Heart left ventricle (tissue), 16 donors: Measurements from ENCODE around the gene APP. TPM values are rescaled to one million over a fixed set of nuclear protein-coding genes. Genes with fewer than 3 reads are reported as not detected.

Experiments
- ATAC-seq, 4 donors: fragments of 200-7000 bp; cut with Tn5 transposase; one replicate each; pipeline ENCODE4 v1.9.1; 2020 to 2022; ENCODE audit warnings: moderate library complexity in 4 of 4, mild to moderate bottlenecking in 3 of 4, moderate number of reproducible peaks in 1 of 4
- DNase-seq, 5 donors: peaks; one replicate each; pipeline ENCODE4 v3.0.0-alpha.2; 2020
- H3K27ac ChIP-seq, 12 donors: fragments of 200-600 bp; sonication (generic) in 4 of 12; one replicate each; pipeline versions ENCODE4 v1.5.0 to v1.8.0; 2016 to 2022; ENCODE audit warnings: mild to moderate bottlenecking in 2 of 12
- H3K27me3 ChIP-seq, 9 donors: fragments of 200-600 bp; sonication (generic) in 2 of 9; one replicate each; pipeline versions ENCODE4 v1.5.1 to v1.8.0; 2016 to 2022; ENCODE audit warnings: mild to moderate bottlenecking in 3 of 9
- H3K36me3 ChIP-seq, 9 donors: fragments of 200-600 bp; sonication (generic) in 2 of 9; one replicate each; pipeline versions ENCODE4 v1.5.0 to v1.8.0; 2018 to 2022; ENCODE audit warnings: mild to moderate bottlenecking in 2 of 9
- H3K4me1 ChIP-seq, 12 donors: fragments of 200-600 bp; sonication (generic) in 4 of 12; one replicate each; pipeline versions ENCODE4 v1.5.0 to v1.8.0; 2016 to 2022; ENCODE audit warnings: mild to moderate bottlenecking in 3 of 12
- H3K4me3 ChIP-seq, 12 donors: fragments of 200-600 bp; sonication (generic) in 4 of 12; one replicate each; pipeline versions ENCODE4 v1.5.0 to v1.8.0; 2017 to 2022; ENCODE audit warnings: mild to moderate bottlenecking in 9 of 12, moderate library complexity in 4 of 12
- H3K9me3 ChIP-seq, 12 donors: fragments of 200-600 bp; sonication (generic) in 4 of 12; one replicate each; pipeline versions ENCODE4 v1.5.0 to v1.8.0; 2016 to 2022; ENCODE audit warnings: mild to moderate bottlenecking in 1 of 12
- CTCF ChIP-seq, 12 donors: fragments of 200-600 bp; sonication (generic) in 4 of 12; IDR thresholded peaks; one replicate each; pipeline versions ENCODE4 v1.5.0 to v1.8.0; 2018 to 2022; ENCODE audit warnings: antibody characterized with exemption in 12 of 12, mild to moderate bottlenecking in 5 of 12
- POLR2A ChIP-seq, 2 donors: fragments of 450-650 bp; IDR thresholded peaks; one replicate each; pipeline ENCODE4 v1.6.1; 2017; ENCODE audit warnings: antibody characterized with exemption in 2 of 2, mild to moderate bottlenecking in 2 of 2, moderate library complexity in 2 of 2
- WGBS, 4 donors: extraction: QIAGEN DNeasy Blood & Tissue Kit in 2 of 4; methylation state at CpG; one replicate each; pipeline versions ENCODE4 v1.1.5 to v1.1.7; 2013 to 2018; 5-methylcytosine and 5-hydroxymethylcytosine counted together
- intact Hi-C, 10 donors: fragments of 100-400 bp; cut with DNase I; formaldehyde crosslinking; loops; one replicate each; pipeline versions ENCODE4 v1.11.1 to v1.14.2; 2022
- polyA plus RNA-seq, 2 donors: library from polyadenylated mRNA; stranded (reverse); fragments of 200-250 nt; gene quantifications; one replicate each; pipeline ENCODE4 v1.2.3, GENCODE V29; 2013
- total RNA-seq, 9 donors: library from RNA; depleted of rRNA in 2 of 9; stranded (reverse); fragments of >200 nt in 2 of 9; fragmentation: NEBNext Ultra II Directional in 3 of 9; extraction: Animal tissue kit (Norgen Biotek cat#: 25700) in 3 of 9; gene quantifications; one replicate each; pipeline versions ENCODE4 v1.1.0 to v1.2.4, GENCODE V29; 2016 to 2023
- donor health status: ischemic (EF 13 %, LVEDD 7.1; RV severe dilation, severe dysfunction).
- donor health status: healthy with polysubstance abuse.
- donor health status: DM: no; HTN: yes; CAD: no.
- donor health status: DM: no; HTN: no; CAD: no.
- donor health status: ischemic (EF 25% LVEDD 6.9; RV normal size, moderate dysfunction).
- donor health status: ischemic (EF 25% LVEDD 5.7; RV mildly dilated, moderate dysfunction).
- donor health status: healthy.
- donor health status: DM: yes; HTN: yes; CAD: no.
- donor health status: ischemic (EF 35%, LVEDD 5.7; RV mildly dilated, moderate dysfunction).
- donor health status: nonischemic (EF 11% LVEDD 7.7; RV severe dilation, severe dysfunction).
- donor health status: DM: yes; HTN: yes; CAD: no.
- donor health status: PGD.
- donor health status: ischemic (EF 29% LVEDD 5.4; RV normal size, mild dysfunction).
- donor health status: nonischemic (EF 23%, LVEDD 6.1; RV moderate dilation, normal function).

Gene APP
- total and polyA plus RNA-seq, 11 donors: 103 to 467 (median 373) TPM

GRCh38 chr21:25965951-25966707, 204.4 kb downstream of the APP start:
- WGBS, 4 donors: 89 to 94% (median 90%) methylated on average over 3 of the region's 3 CpGs
- Histone ChIP-seq H3K27me3 (no peaks in the 10 kb centered on the region), H3K4me3 (no peak overlapping the region), H3K4me1 (peaks cover 0 to 60% (median 19%) of the 10 kb centered on the region in 12 donors), H3K27ac (peak overlapping the region in 1 of 12 donors; percentile 83), H3K36me3 (peaks cover 0 to 19% (median under 1%) of the 10 kb centered on the region in 9 donors), H3K9me3 (no peaks in the 10 kb centered on the region)
- intact Hi-C loops: no loop called here
- TF ChIP-seq POLR2A (IDR thresholded peaks at IDR 0.05) (no peak), CTCF (IDR thresholded peaks at IDR 0.05) (no peak)
- DNase-seq (no peak), ATAC-seq (no peak)

- intact Hi-C loops: no loop called here
Observed at GRCh38 chr21:25964926-25965325, 205.6 kb downstream of the APP start.

GRCh38 chr21:25964015-25964414, 206.6 kb downstream of the APP start:
- ATAC-seq: peak; percentile 63 to 91 (median 73)
- WGBS, 4 donors: 62 to 79% (median 72%) methylated on average over 5 of the region's 5 CpGs
- TF ChIP-seq CTCF (IDR thresholded peaks at IDR 0.05): no peak
- no peak for TF ChIP-seq POLR2A (IDR thresholded peaks at IDR 0.05)
- Histone ChIP-seq H3K9me3 (no peaks in the 10 kb centered on the region), H3K36me3 (peaks cover 0 to 26% (median 7%) of the 10 kb centered on the region in 9 donors), H3K4me3 (no peak overlapping the region), H3K4me1 (peaks cover 0 to 48% (median 13%) of the 10 kb centered on the region in 12 donors), H3K27me3 (no peaks in the 10 kb centered on the region), H3K27ac (peak overlapping the region in 7 of 12 donors; percentile 5 to 88 (median 38))
- intact Hi-C loops: no loop called here
- peak in 1 of 5 donors; percentile 18 for DNase-seq

More at GRCh38 chr21:25964926-25965325, 205.6 kb downstream of the APP start:
- no peak for ATAC-seq
- Histone ChIP-seq H3K4me3 (no peak overlapping the region), H3K4me1 (peaks cover 0 to 49% (median 14%) of the 10 kb centered on the region in 12 donors), H3K27me3 (no peaks in the 10 kb centered on the region), H3K9me3 (no peaks in the 10 kb centered on the region), H3K36me3 (peaks cover 0 to 17% (median 0%) of the 10 kb centered on the region in 9 donors), H3K27ac (peak overlapping the region in 2 of 12 donors; percentile 50 to 88)
- 95 to 97% (median 96%) methylated on average over 5 of the region's 5 CpGs for WGBS, 4 donors
- no peak for DNase-seq
- no peak for TF ChIP-seq POLR2A (IDR thresholded peaks at IDR 0.05)
- TF ChIP-seq CTCF (IDR thresholded peaks at IDR 0.05): no peak

GRCh38 chr21:25963181-25963580, 207.4 kb downstream of the APP start:
- DNase-seq: no peak
- Histone ChIP-seq H3K4me3 (no peak overlapping the region), H3K27ac (peak overlapping the region in 4 of 12 donors; percentile 5 to 88 (median 40)), H3K36me3 (peaks cover 0 to 27% (median 14%) of the 10 kb centered on the region in 9 donors), H3K4me1 (peaks cover 0 to 42% (median 12%) of the 10 kb centered on the region in 12 donors), H3K9me3 (no peaks in the 10 kb centered on the region), H3K27me3 (no peaks in the 10 kb centered on the region)
- TF ChIP-seq CTCF (IDR thresholded peaks at IDR 0.05) (no peak), POLR2A (IDR thresholded peaks at IDR 0.05) (no peak)
- intact Hi-C loops: no loop called here
- ATAC-seq: peak in 1 of 4 donors; percentile 45
- 69 to 78% (median 70%) methylated on average over 5 of the region's 5 CpGs for WGBS, 4 donors
